ENCODE measurements around the gene CD274.

GRCh38 chr9:5455181-5455580 is 4.8 kb downstream of the CD274 start:
- peak; percentile 70 for TF ChIP-seq JUN (IDR thresholded peaks at IDR 0.05; ENCODE audit: borderline replicate concordance, insufficient read depth, insufficient read length, low read depth)
- peak; percentile 16 for TF ChIP-seq POLR2A (IDR thresholded peaks at IDR 0.05; ENCODE audit: low read depth, low read length)
- TF ChIP-seq CTCF (IDR thresholded peaks at IDR 0.05; ENCODE audit: extremely low read depth in 1 of 2, insufficient read depth in 1 of 2, low read depth in 1 of 2, low read length in 2 of 2): no peak
- peak; percentile 89 for TF ChIP-seq FOS (IDR thresholded peaks at IDR 0.05; ENCODE audit: borderline replicate concordance, insufficient read depth, low read length)
- TF ChIP-seq MAX (IDR thresholded peaks at IDR 0.05; ENCODE audit: insufficient read depth, insufficient read length): no peak
- TF ChIP-seq EZH2 (IDR thresholded peaks at IDR 0.05; ENCODE audit: borderline replicate concordance, low read depth, low read length, severe bottlenecking): no peak
- no peak for TF ChIP-seq MYC (IDR thresholded peaks at IDR 0.05; ENCODE audit: low read depth, low read length)
- TF ChIP-seq POLR2AphosphoS5 (IDR thresholded peaks at IDR 0.05; ENCODE audit: insufficient read depth, low read depth, low read length): no peak

Measured in endothelial cell of umbilical vein (primary cell).